OCI-LY3 (cell line): Measurements from ENCODE around the gene RPL37.

Source experiments
- CTCF ChIP-seq: fragments of 200-600, 300-600 bp; sonication (generic); IDR thresholded peaks from 2 replicates; pipeline ENCODE4 v1.5.1; 2014; ENCODE audit warnings: antibody characterized with exemption, low read length, low read depth
- EZH2phosphoT487 ChIP-seq: fragments of 200-600 bp; shearing (Covaris generic); IDR thresholded peaks from 2 replicates; pipeline ENCODE4 v1.6.1; 2018; ENCODE audit warnings: antibody characterized with exemption, mixed run types, low read depth

GRCh38 chr5:40838086-40838485 lies 3.1 kb upstream of the RPL37 start:
- TF ChIP-seq CTCF (no peak), EZH2phosphoT487 (no peak)
